ENCODE measurements around the gene RAPGEF5. TPM values are rescaled to one million over a fixed set of nuclear protein-coding genes. Genes with fewer than 3 reads are reported as not detected.

RAPGEF5 gene
- polyA plus RNA-seq, 1 of the 3 experiments (the other 2 are of a cell fraction): 1.2 TPM

- Histone ChIP-seq H3K4me3 (ENCODE audit: low read depth in 2 of 2, low read length in 1 of 2) (no peak overlapping the region), H4K20me1 (ENCODE audit: insufficient read depth) (no peaks in the 10 kb centered on the region), H3K36me3 (replicated peaks in 1 of 2; ENCODE audit: control insufficient read depth in 1 of 2, insufficient read depth in 2 of 2, low read length in 1 of 2) (no peaks in the 10 kb centered on the region), H3K4me2 (no peak overlapping the region), H3K79me2 (ENCODE audit: insufficient read depth) (no peaks in the 10 kb centered on the region), H3F3A (replicated peaks; ENCODE audit: insufficient read depth) (no peaks in the 10 kb centered on the region), H3K27me3 (ENCODE audit: insufficient read depth) (no peaks in the 10 kb centered on the region), H3K9ac (no peak overlapping the region), H3K9me3 (no peaks in the 10 kb centered on the region), H3K9me2 (no peaks in the 10 kb centered on the region), H3K4me1 (ENCODE audit: control insufficient read depth in 1 of 2, insufficient read depth in 2 of 2, low read depth in 1 of 2, low read length in 1 of 2) (peaks cover 0 to 26% of the 10 kb centered on the region in 2 experiments; a peak in 3 of 4 replicates), H3K27ac (ENCODE audit: low read depth in 2 of 2, low read length in 1 of 2) (peak overlapping the region in 1 of 2 experiments; percentile 34; a peak in 1 of 4 replicates), H2AFZ (ENCODE audit: low read depth) (no peak overlapping the region)
- TF ChIP-seq GABPA (IDR thresholded peaks at IDR 0.05; ENCODE audit: low read depth): no peak
- no peak for TF ChIP-seq USF2 (IDR thresholded peaks at IDR 0.05; ENCODE audit: borderline replicate concordance, low read depth, low read length)
- TF ChIP-seq TAF1 (IDR thresholded peaks at IDR 0.05; ENCODE audit: borderline replicate concordance, low read depth, low read length): no peak
- WGBS (ENCODE audit: low lambda C conversion rate): 79% methylated on average over 7 of the region's 7 CpGs
- DNase-seq: no peak
- CTCF ChIA-PET: interaction anchor here (1.4 to 1.5 kb wide), 2 partner anchors 10 to 21 kb away, joined by 3 read pairs; no protein-coding TSS in a partner anchor
- POLR2A ChIA-PET: no interaction called here
Observed at GRCh38 chr7:22378199-22378980, 21.4 kb upstream of the RAPGEF5 start.

GRCh38 chr7:22377703-22378102 is 20.7 kb upstream of the RAPGEF5 start:
- Histone ChIP-seq H3K4me3 (ENCODE audit: low read depth in 2 of 2, low read length in 1 of 2) (no peak overlapping the region), H4K20me1 (ENCODE audit: insufficient read depth) (no peaks in the 10 kb centered on the region), H3K27ac (ENCODE audit: low read depth in 2 of 2, low read length in 1 of 2) (peak overlapping the region in 1 of 2 experiments; percentile 34; a peak in 1 of 4 replicates), H3K79me2 (ENCODE audit: insufficient read depth) (no peaks in the 10 kb centered on the region), H2AFZ (ENCODE audit: low read depth) (no peak overlapping the region), H3K36me3 (replicated peaks in 1 of 2; ENCODE audit: control insufficient read depth in 1 of 2, insufficient read depth in 2 of 2, low read length in 1 of 2) (no peaks in the 10 kb centered on the region), H3K27me3 (ENCODE audit: insufficient read depth) (no peaks in the 10 kb centered on the region), H3K4me2 (no peak overlapping the region), H3K4me1 (ENCODE audit: control insufficient read depth in 1 of 2, insufficient read depth in 2 of 2, low read depth in 1 of 2, low read length in 1 of 2) (peaks cover 0 to 26% of the 10 kb centered on the region in 2 experiments; a peak in 3 of 4 replicates), H3F3A (replicated peaks; ENCODE audit: insufficient read depth) (no peaks in the 10 kb centered on the region), H3K9me3 (no peaks in the 10 kb centered on the region), H3K9ac (no peak overlapping the region), H3K9me2 (no peaks in the 10 kb centered on the region)
- WGBS (ENCODE audit: low lambda C conversion rate): 74% methylated on average over 2 of the region's 2 CpGs
- no peak for DNase-seq
- ChIA-PET POLR2A (no interaction called here), CTCF (interaction anchor here (1.4 to 1.5 kb wide), 2 partner anchors 11 to 22 kb away, joined by 3 read pairs; no protein-coding TSS in a partner anchor)
- TF ChIP-seq FOXJ3 (CRISPR knock-in tag; IDR thresholded peaks at IDR 0.05) (0 out of 2 replicates have a peak, but pooled peaks have one; percentile 42), GATA2 (CRISPR knock-in tag; IDR thresholded peaks at IDR 0.05) (peak; percentile 32; the same call in 1 of the 2 replicates), ZBTB33 (IDR thresholded peaks at IDR 0.05; ENCODE audit: borderline replicate concordance, low read depth) (no peak)
